Neural crest cell (in vitro differentiated cells): ENCODE measurements around the gene DDX46. TPM values are rescaled to one million over a fixed set of nuclear protein-coding genes. Genes with fewer than 3 reads are reported as not detected.

ENCODE experiments used
- DNase-seq: peaks from one replicate; pipeline ENCODE4 v3.0.0; 2021; ENCODE audit warnings: low read depth, mixed read lengths, low spot score
- H3K27ac Mint-ChIP-seq: one replicate; pipeline ENCODE4 v1.8.0; 2021; ENCODE audit warnings: mild to moderate bottlenecking, mixed read lengths; ENCODE audit not compliant: unreplicated experiment
- H3K27me3 Mint-ChIP-seq: 2 replicates; pipeline ENCODE4 v1.8.0; 2021; ENCODE audit warnings: low read depth, mild to moderate bottlenecking, mixed read lengths
- H3K36me3 Mint-ChIP-seq: 2 replicates; pipeline ENCODE4 v1.8.0; 2021; ENCODE audit warnings: low read depth, mild to moderate bottlenecking, mixed read lengths
- H3K4me1 Mint-ChIP-seq: 2 replicates; pipeline ENCODE4 v1.8.0; 2021; ENCODE audit warnings: mixed read lengths
- H3K4me3 Mint-ChIP-seq: one replicate; pipeline ENCODE4 v1.8.0; 2021; ENCODE audit warnings: mild to moderate bottlenecking, mixed read lengths
- H3K9me3 Mint-ChIP-seq: 2 replicates; pipeline ENCODE4 v1.8.0; 2021; ENCODE audit warnings: mixed read lengths
- CTCF ChIP-seq: fragments of 200-600 bp; sonication (generic); conservative IDR thresholded peaks from 2 replicates; pipeline ENCODE4 v1.5.0; 2021; ENCODE audit warnings: antibody characterized with exemption, mild to moderate bottlenecking
- total RNA-seq: library from RNA; stranded (reverse); gene quantifications from 2 replicates; pipeline ENCODE4 v1.2.1, GENCODE V29; 2021

The DDX46 gene
- total RNA-seq, 1 donor from 2014 or later, result 78.5 TPM

GRCh38 chr5:134777366-134777765 is 18.8 kb downstream of the DDX46 start:
- no peak for DNase-seq
- no peak overlapping the region for H3K4me3 Mint-ChIP-seq
- no peaks in the 10 kb centered on the region for H3K27me3 Mint-ChIP-seq
- H3K4me1 Mint-ChIP-seq, result no peaks in the 10 kb centered on the region
- H3K27ac Mint-ChIP-seq, result no peak overlapping the region
- peaks cover 9% of the 10 kb centered on the region for H3K36me3 Mint-ChIP-seq
- no peaks in the 10 kb centered on the region for H3K9me3 Mint-ChIP-seq
- no peak for TF ChIP-seq CTCF

- Mint-ChIP-seq H3K4me1 (no peaks in the 10 kb centered on the region), H3K9me3 (no peaks in the 10 kb centered on the region), H3K27me3 (no peaks in the 10 kb centered on the region), H3K27ac (no peak overlapping the region), H3K36me3 (peaks cover 17% of the 10 kb centered on the region), H3K4me3 (no peak overlapping the region)
- peak; percentile 38 for TF ChIP-seq CTCF
- no peak for DNase-seq
Observed at GRCh38 chr5:134784241-134784920, 25.8 kb downstream of the DDX46 start.

- no peak for DNase-seq
- no peak for TF ChIP-seq CTCF
- no peak overlapping the region for H3K4me3 Mint-ChIP-seq
- H3K4me1 Mint-ChIP-seq, result no peaks in the 10 kb centered on the region
- H3K36me3 Mint-ChIP-seq, result peaks cover 19% of the 10 kb centered on the region
- H3K9me3 Mint-ChIP-seq, result no peaks in the 10 kb centered on the region
- H3K27ac Mint-ChIP-seq, result no peak overlapping the region
- H3K27me3 Mint-ChIP-seq, result no peaks in the 10 kb centered on the region
Observed at GRCh38 chr5:134784946-134785620, 26.5 kb downstream of the DDX46 start.

GRCh38 chr5:134787692-134788091 is 29.1 kb downstream of the DDX46 start:
- Mint-ChIP-seq H3K36me3 (peaks cover 20% of the 10 kb centered on the region), H3K27ac (no peak overlapping the region), H3K9me3 (no peaks in the 10 kb centered on the region), H3K4me1 (no peaks in the 10 kb centered on the region), H3K4me3 (no peak overlapping the region), H3K27me3 (no peaks in the 10 kb centered on the region)
- TF ChIP-seq CTCF, result no peak
- DNase-seq, result no peak

- no peak overlapping the region for H3K4me3 Mint-ChIP-seq
- no peak overlapping the region for H3K27ac Mint-ChIP-seq
- no peaks in the 10 kb centered on the region for H3K4me1 Mint-ChIP-seq
- DNase-seq, result no peak
- H3K9me3 Mint-ChIP-seq, result no peaks in the 10 kb centered on the region
- TF ChIP-seq CTCF, result no peak
- peaks cover 27% of the 10 kb centered on the region for H3K36me3 Mint-ChIP-seq
- H3K27me3 Mint-ChIP-seq, result no peaks in the 10 kb centered on the region
Observed at GRCh38 chr5:134791580-134791979, 33.0 kb downstream of the DDX46 start.
